GM18498 (cell line): ENCODE results near the gene RNASE13.
"Not testable (repeated sequence)": the region's sequence is repeated elsewhere in the genome, so short reads cannot be mapped to it uniquely, and the experiment has no call there.

ENCODE experiments used
- ATAC-seq: cut with Tn5 transposase; IDR thresholded peaks from one replicate; pipeline ENCODE4 v1.9.1; 2021; ENCODE audit warnings: mild to moderate bottlenecking, moderate library complexity; ENCODE audit not compliant: unreplicated experiment

The RNASE13 gene

GRCh38 chr14:20996521-20996920 is 38.1 kb downstream of the RNASE13 start:
- no peak for ATAC-seq

GRCh38 chr14:20989787-20990600 is 44.6 kb downstream of the RNASE13 start, which contains the start of gene METTL17:
TSS of gene METTL17 (plus strand) at chr14:20989980. CDS start at chr14:20990003, 23 bp downstream.
- peak; percentile 97 for ATAC-seq

GRCh38 chr14:20989471-20989786 is 45.2 kb downstream of the RNASE13 start:
- no peak for ATAC-seq

GRCh38 chr14:20988717-20989470 is 45.7 kb downstream of the RNASE13 start:
- ATAC-seq = no peak

GRCh38 chr14:20986811-20987210 is 47.8 kb downstream of the RNASE13 start:
- no peak for ATAC-seq

- ATAC-seq = not testable (repeated sequence)
Observed at GRCh38 chr14:20985650-20986049, 49.0 kb downstream of the RNASE13 start.
